SU-DHL-6 (cell line): ENCODE results near the gene TMEM164.

Source experiments
- H2AFZ ChIP-seq: fragments of 200-600 bp; sonication (generic); 2 replicates; pipeline ENCODE4 v1.6.1; 2014; ENCODE audit warnings: low read depth, mild to moderate bottlenecking, moderate library complexity, mixed read lengths, antibody characterized with exemption, low read length; ENCODE audit not compliant: severe bottlenecking
- H3F3A ChIP-seq: fragments of 200-600 bp; shearing (Covaris generic); 2 replicates; pipeline ENCODE4 v1.6.0; 2016; ENCODE audit warnings: antibody characterized with exemption, mild to moderate bottlenecking; ENCODE audit not compliant: insufficient read depth
- H3K27ac ChIP-seq: fragments of 200-600 bp; sonication (generic); 2 replicates; pipeline ENCODE4 v1.5.1; 2016; ENCODE audit warnings: low read depth, mild to moderate bottlenecking, low read length, moderate library complexity, mixed read lengths
- H3K27me3 ChIP-seq: fragments of 200-600 bp; sonication (generic), shearing (Covaris generic); 2 replicates; pipeline ENCODE4 v1.6.0; 2014; ENCODE audit warnings: mild to moderate bottlenecking, low read length
- H3K36me3 ChIP-seq: fragments of 200-600 bp; sonication (generic); 2 replicates; pipeline ENCODE4 v1.6.1; 2014; ENCODE audit warnings: mild to moderate bottlenecking, low read length, mixed read lengths
- H3K4me2 ChIP-seq: fragments of 300-600, 200-600 bp; shearing (Covaris generic), sonication (generic); 2 replicates; pipeline ENCODE4 v1.6.0; 2014; ENCODE audit warnings: low read length, low read depth, mild to moderate bottlenecking; ENCODE audit not compliant: poor library complexity, severe bottlenecking
- H3K4me3 ChIP-seq: fragments of 200-600 bp; sonication (generic); 2 replicates; pipeline ENCODE4 v1.5.1; 2014; ENCODE audit warnings: antibody characterized with exemption, low read length, mild to moderate bottlenecking, mixed read lengths; ENCODE audit not compliant: insufficient read depth, poor library complexity, severe bottlenecking
- H3K79me2 ChIP-seq: fragments of 200-600 bp; sonication (generic); 2 replicates; pipeline ENCODE4 v1.6.1; 2014; ENCODE audit warnings: mild to moderate bottlenecking, low read length, moderate library complexity; ENCODE audit not compliant: insufficient read depth
- H3K9ac ChIP-seq: fragments of 200-600 bp; sonication (generic); 2 replicates; pipeline ENCODE4 v1.7.0; 2014; ENCODE audit warnings: mild to moderate bottlenecking, low read length
- H3K9me2 ChIP-seq: fragments of 200-600 bp; sonication (generic); replicated peaks from 2 replicates; pipeline ENCODE4 v1.6.1; 2014; ENCODE audit warnings: low read length; ENCODE audit not compliant: insufficient read depth
- H3K9me3 ChIP-seq: fragments of 200-600 bp; sonication (generic); 2 replicates; pipeline ENCODE4 v1.6.1; 2014; ENCODE audit warnings: low read length, mixed read lengths; ENCODE audit not compliant: insufficient read depth
- H4K20me1 ChIP-seq: fragments of 200-600 bp; sonication (generic); 2 replicates; pipeline ENCODE4 v1.6.1; 2014; ENCODE audit warnings: low read depth, mild to moderate bottlenecking, antibody characterized with exemption, low read length, moderate library complexity, mixed read lengths
- EZH2phosphoT487 ChIP-seq: fragments of 200-600 bp; sonication (generic), shearing (Covaris generic); conservative IDR thresholded peaks from 2 replicates; pipeline ENCODE4 v1.6.1; 2018; ENCODE audit warnings: mild to moderate bottlenecking, antibody characterized with exemption, low read length, moderate library complexity, mixed read lengths
- TF ChIP-seq, protein P1 (sequence below): fragments of 200-600 bp; sonication (generic); IDR thresholded peaks from one replicate; pipeline ENCODE4 v1.5.1; 2017; ENCODE audit warnings: antibody characterized with exemption, mild to moderate bottlenecking, low read length, moderate library complexity; ENCODE audit not compliant: insufficient read depth, poor library complexity, severe bottlenecking

The TMEM164 gene

DNA sequence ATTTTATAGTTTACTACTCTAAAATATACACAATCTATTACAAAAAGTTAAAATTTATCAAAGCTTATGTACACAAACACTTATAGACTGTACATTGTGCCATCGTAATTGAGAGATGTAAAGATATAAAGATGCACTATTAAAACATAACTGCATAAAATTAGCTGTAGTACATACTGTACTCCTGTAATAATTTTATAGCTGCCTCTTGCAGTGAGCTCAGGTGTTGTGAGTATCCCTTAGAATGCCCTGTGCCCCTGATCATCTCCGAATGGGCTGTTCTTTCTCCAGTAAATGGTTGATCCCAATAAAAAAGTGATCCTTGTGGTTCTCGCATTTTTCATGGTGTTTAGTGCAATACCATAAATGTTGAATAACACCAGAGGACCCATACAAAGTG lies 101.2 kb downstream of the TMEM164 start:
- H3F3A ChIP-seq = no peaks in the 10 kb centered on the region
- H4K20me1 ChIP-seq = no peaks in the 10 kb centered on the region
- TF ChIP-seq, protein P1, sequence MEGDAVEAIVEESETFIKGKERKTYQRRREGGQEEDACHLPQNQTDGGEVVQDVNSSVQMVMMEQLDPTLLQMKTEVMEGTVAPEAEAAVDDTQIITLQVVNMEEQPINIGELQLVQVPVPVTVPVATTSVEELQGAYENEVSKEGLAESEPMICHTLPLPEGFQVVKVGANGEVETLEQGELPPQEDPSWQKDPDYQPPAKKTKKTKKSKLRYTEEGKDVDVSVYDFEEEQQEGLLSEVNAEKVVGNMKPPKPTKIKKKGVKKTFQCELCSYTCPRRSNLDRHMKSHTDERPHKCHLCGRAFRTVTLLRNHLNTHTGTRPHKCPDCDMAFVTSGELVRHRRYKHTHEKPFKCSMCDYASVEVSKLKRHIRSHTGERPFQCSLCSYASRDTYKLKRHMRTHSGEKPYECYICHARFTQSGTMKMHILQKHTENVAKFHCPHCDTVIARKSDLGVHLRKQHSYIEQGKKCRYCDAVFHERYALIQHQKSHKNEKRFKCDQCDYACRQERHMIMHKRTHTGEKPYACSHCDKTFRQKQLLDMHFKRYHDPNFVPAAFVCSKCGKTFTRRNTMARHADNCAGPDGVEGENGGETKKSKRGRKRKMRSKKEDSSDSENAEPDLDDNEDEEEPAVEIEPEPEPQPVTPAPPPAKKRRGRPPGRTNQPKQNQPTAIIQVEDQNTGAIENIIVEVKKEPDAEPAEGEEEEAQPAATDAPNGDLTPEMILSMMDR = no peak
- no peak for TF ChIP-seq EZH2phosphoT487
- no peak overlapping the region for H3K27ac ChIP-seq
- H2AFZ ChIP-seq = no peak overlapping the region
- no peaks in the 10 kb centered on the region for H3K9me2 ChIP-seq
- H3K79me2 ChIP-seq = no peaks in the 10 kb centered on the region
- no peaks in the 10 kb centered on the region for H3K27me3 ChIP-seq
- no peak overlapping the region for H3K9ac ChIP-seq
- H3K4me3 ChIP-seq = no peak overlapping the region
- H3K9me3 ChIP-seq = no peaks in the 10 kb centered on the region
- H3K36me3 ChIP-seq = no peaks in the 10 kb centered on the region
- H3K4me2 ChIP-seq = no peak overlapping the region

DNA sequence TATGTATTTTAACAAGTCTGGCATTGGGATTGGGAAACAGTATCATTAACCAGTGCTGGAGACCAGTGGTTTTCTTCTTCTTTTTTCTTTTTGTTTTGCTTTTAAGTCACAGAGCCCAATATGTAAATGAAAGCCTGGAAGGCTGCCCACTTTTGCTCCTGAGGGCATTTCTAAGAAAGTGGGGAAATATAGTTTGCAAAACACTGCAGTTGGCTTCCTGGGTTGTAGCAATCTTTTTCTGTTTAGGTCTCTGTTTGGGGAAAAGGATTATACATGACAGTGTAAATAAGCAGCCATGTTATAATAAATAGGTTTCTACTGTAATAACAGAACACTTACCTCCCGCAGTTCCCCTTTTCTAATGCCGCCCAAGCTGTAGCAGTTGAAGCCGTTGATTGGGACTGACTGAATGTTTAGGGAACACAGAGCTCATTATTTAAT lies 105.5 kb downstream of the TMEM164 start:
- Histone ChIP-seq H3K9me2 (no peaks in the 10 kb centered on the region), H3K4me2 (no peak overlapping the region), H3K79me2 (no peaks in the 10 kb centered on the region), H3K27ac (no peak overlapping the region), H3K27me3 (no peaks in the 10 kb centered on the region), H3K36me3 (no peaks in the 10 kb centered on the region), H2AFZ (no peak overlapping the region), H3K9ac (no peak overlapping the region), H3K9me3 (no peaks in the 10 kb centered on the region), H3F3A (no peaks in the 10 kb centered on the region), H4K20me1 (no peaks in the 10 kb centered on the region), H3K4me3 (no peak overlapping the region)
- TF ChIP-seq, protein P1 = no peak
- no peak for TF ChIP-seq EZH2phosphoT487

DNA sequence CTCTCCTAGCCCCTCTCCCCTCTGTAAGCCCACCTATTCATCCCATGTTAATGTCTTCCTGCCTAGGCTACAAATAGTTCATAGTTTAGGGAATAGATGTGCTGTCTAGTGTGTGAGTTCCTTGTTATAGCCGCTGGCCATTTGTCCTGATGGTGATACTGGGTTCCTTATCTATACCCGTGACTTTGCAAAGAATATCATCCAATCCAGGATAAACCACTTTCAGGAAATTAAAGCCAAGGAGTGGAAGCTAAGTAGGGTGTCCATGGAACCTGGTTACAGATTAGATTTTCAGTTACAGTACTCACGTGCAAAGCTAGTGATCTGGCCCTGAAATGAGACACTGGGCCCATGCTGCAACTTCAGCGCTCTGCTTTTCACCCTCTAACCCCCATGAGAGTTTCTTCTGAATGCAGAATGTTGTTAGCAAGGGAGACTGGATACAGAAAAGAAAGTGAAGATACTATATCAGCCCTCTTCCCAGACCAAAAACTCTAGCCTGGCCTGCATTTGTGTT lies 111.4 kb downstream of the TMEM164 start:
- no peaks in the 10 kb centered on the region for H3K9me2 ChIP-seq
- no peaks in the 10 kb centered on the region for H3F3A ChIP-seq
- no peak overlapping the region for H2AFZ ChIP-seq
- H3K4me2 ChIP-seq = no peak overlapping the region
- no peaks in the 10 kb centered on the region for H3K79me2 ChIP-seq
- no peak overlapping the region for H3K27ac ChIP-seq
- no peak overlapping the region for H3K4me3 ChIP-seq
- H4K20me1 ChIP-seq = no peaks in the 10 kb centered on the region
- H3K9me3 ChIP-seq = no peaks in the 10 kb centered on the region
- TF ChIP-seq, protein P1 = no peak
- TF ChIP-seq EZH2phosphoT487 = no peak
- no peaks in the 10 kb centered on the region for H3K36me3 ChIP-seq
- H3K9ac ChIP-seq = no peak overlapping the region
- no peaks in the 10 kb centered on the region for H3K27me3 ChIP-seq
